GM12878 (cell line): ENCODE data around the gene PHF20. TPM values are rescaled to one million over a fixed set of nuclear protein-coding genes. Genes with fewer than 3 reads are reported as not detected.
A peak's percentile ranks its signal among the peaks of the same experiment; 100 is the strongest.

ENCODE experiments used
- ATAC-seq: fragments of 200-7000 bp; cut with Tn5 transposase; 3 replicates; pipeline ENCODE4 v1.9.1; 2020; ENCODE audit warnings: mild to moderate bottlenecking, moderate library complexity
- BruUV-seq: library from RNA; stranded (reverse); fragments of 400-500 nt; replicated peaks from 2 replicates; lab custom pipeline; 2021; lab: Mats Ljungman, UMichigan
- CTCF ChIA-PET: fragments of 300-600 bp; sonication (Branson Sonifier 250); formaldehyde crosslinking; extraction: SDS; loops from one replicate; lab custom pipeline; 2021; ENCODE audit warnings: inconsistent platforms; lab: Yijun Ruan, JAX
- POLR2A ChIA-PET: fragments of 350-600 bp; formaldehyde crosslinking; extraction: SDS; loops from one replicate; lab custom pipeline; 2021; ENCODE audit warnings: inconsistent platforms; lab: Charles Lee
- RAD21 ChIA-PET: fragments of 300-600 bp; sonication (Branson Sonifier 250); formaldehyde crosslinking; loops from one replicate; lab custom pipeline; 2023; ENCODE audit warnings: antibody characterized with exemption; ENCODE audit not compliant: unreplicated experiment; lab: Charles Lee
- SMC1A ChIA-PET: fragments of 300-600 bp; sonication (Branson Sonifier 250); formaldehyde crosslinking; loops from one replicate; lab custom pipeline; 2023; ENCODE audit not compliant: unreplicated experiment, uncharacterized antibody; lab: Charles Lee
- DNase-seq: peaks from one replicate; pipeline ENCODE4 v3.0.0-alpha.2; 2011; ENCODE audit warnings: low read depth, low spot score
- FAIRE-seq: peaks from 3 replicates; lab custom pipeline; 2011; peaks lifted over from hg19 to GRCh38; lab: Jason Lieb, UNC
- H2AFZ ChIP-seq: 2 replicates; pipeline ENCODE4 v1.6.0; 2011; ENCODE audit warnings: low read depth, low read length, control low read depth; ENCODE audit not compliant: control insufficient read depth
- H3K27ac ChIP-seq: 2 replicates; pipeline ENCODE4 v1.5.1; 2011; ENCODE audit warnings: control low read depth; ENCODE audit not compliant: control insufficient read depth, insufficient read depth
- H3K27me3 ChIP-seq, 2 experiments: replicated peaks in 1 of 2; 2 replicates each; pipeline versions ENCODE4 v1.6.0 to v1.6.1; 2011; ENCODE audit warnings: low read length in 1 of 2; ENCODE audit not compliant: control insufficient read depth in 2 of 2, insufficient read depth in 2 of 2
- H3K36me3 ChIP-seq, 2 experiments: 2 replicates each; pipeline ENCODE4 v1.5.1; 2011; ENCODE audit warnings: low read length in 1 of 2; ENCODE audit not compliant: control insufficient read depth in 2 of 2, insufficient read depth in 2 of 2
- H3K4me1 ChIP-seq: 2 replicates; pipeline ENCODE4 v1.6.1; 2011; ENCODE audit warnings: mild to moderate bottlenecking, low read length, moderate library complexity, mixed read lengths; ENCODE audit not compliant: control insufficient read depth, insufficient read depth
- H3K4me2 ChIP-seq: 2 replicates; pipeline ENCODE4 v1.6.0; 2011; ENCODE audit warnings: control low read depth; ENCODE audit not compliant: control insufficient read depth, insufficient read depth
- H3K4me3 ChIP-seq: fragments of 200-600 bp; sonication (generic); 2 replicates; pipeline ENCODE4 v1.5.1; 2016
- H3K79me2 ChIP-seq: 2 replicates; pipeline ENCODE4 v1.6.0; 2011; ENCODE audit warnings: low read length; ENCODE audit not compliant: control insufficient read depth, insufficient read depth
- H3K9ac ChIP-seq: 2 replicates; pipeline ENCODE4 v1.8.0; 2011; ENCODE audit warnings: low read length, control low read depth, mixed read lengths; ENCODE audit not compliant: control insufficient read depth, insufficient read depth
- H3K9me3 ChIP-seq: replicated peaks from 3 replicates; pipeline ENCODE4 v1.5.1; 2011; ENCODE audit warnings: mild to moderate bottlenecking, low read length; ENCODE audit not compliant: control insufficient read depth, insufficient read depth
- H4K20me1 ChIP-seq: 2 replicates; pipeline ENCODE4 v1.6.0; 2011; ENCODE audit not compliant: control insufficient read depth, insufficient read depth
- BCLAF1 ChIP-seq: fragments of 450-650 bp; IDR thresholded peaks from 2 replicates; pipeline ENCODE4 v1.6.1; 2017; ENCODE audit warnings: antibody characterized with exemption, mild to moderate bottlenecking, moderate library complexity
- CTCF ChIP-seq, 3 experiments: IDR thresholded peaks in 2 of 3; conservative IDR thresholded peaks in 1 of 3; 2 replicates each; pipeline ENCODE4 v1.5.1; 2011; ENCODE audit warnings: low read depth in 3 of 3, low read length in 3 of 3, mild to moderate bottlenecking in 3 of 3, control low read depth in 2 of 3, moderate library complexity in 2 of 3, inconsistent platforms in 1 of 3, mixed read lengths in 1 of 3; ENCODE audit not compliant: control insufficient read depth in 2 of 3, insufficient read depth in 1 of 3; ENCODE audit errors: extremely low read depth in 1 of 3
- FOXK2 ChIP-seq: fragments of 450-650 bp; IDR thresholded peaks from 2 replicates; pipeline ENCODE4 v1.6.1; 2017; ENCODE audit warnings: mild to moderate bottlenecking, moderate library complexity
- HDGF ChIP-seq: fragments of 450-650 bp; IDR thresholded peaks from 2 replicates; pipeline ENCODE4 v1.6.1; 2016; ENCODE audit warnings: antibody characterized with exemption
- HSF1 ChIP-seq: fragments of 150-350 bp; IDR thresholded peaks from 2 replicates; pipeline ENCODE4 v1.6.1; 2014; ENCODE audit warnings: mild to moderate bottlenecking, low read depth, low read length
- IRF4 ChIP-seq: IDR thresholded peaks from 2 replicates; pipeline ENCODE4 v1.6.1; 2011; ENCODE audit warnings: low read depth, low read length
- JUND ChIP-seq: IDR thresholded peaks from 2 replicates; pipeline ENCODE4 v1.6.1; 2012; ENCODE audit warnings: low read depth, mild to moderate bottlenecking, low read length, improper control_type of control experiment, moderate library complexity
- NFYA ChIP-seq: IDR thresholded peaks from 2 replicates; pipeline ENCODE4 v1.6.1; 2011; ENCODE audit warnings: low read depth, mild to moderate bottlenecking, low read length, improper control_type of control experiment, borderline replicate concordance
- RELA ChIP-seq: fragments of 450-650 bp; IDR thresholded peaks from 2 replicates; pipeline ENCODE4 v1.8.0; 2014; ENCODE audit warnings: borderline replicate concordance; ENCODE audit not compliant: partially characterized antibody
- ZSCAN29 ChIP-seq: fragments of 450-650 bp; IDR thresholded peaks from 2 replicates; pipeline ENCODE4 v1.6.1; 2017; ENCODE audit warnings: mild to moderate bottlenecking, moderate library complexity
- whole genome bisulfite sequencing: methylation state at CpG from one replicate; pipeline ENCODE4 v1.1.6; 2016; ENCODE audit warnings: low lambda C conversion rate; ENCODE audit not compliant: insufficient replicate concordance, insufficient coverage; ENCODE audit errors: missing lambda C conversion rate; 5-methylcytosine and 5-hydroxymethylcytosine counted together
- in situ Hi-C: fragments of 300-500 bp; cut with MboI; formaldehyde crosslinking; loops from 9 replicates; pipeline ENCODE4 v1.14.3; 2018; ENCODE audit warnings: mixed read lengths
- intact Hi-C: fragments of 100-400 bp; cut with micrococcal nuclease; formaldehyde crosslinking; loops from one replicate; pipeline ENCODE4 v1.14.2; 2022; ENCODE audit not compliant: unreplicated experiment
- polyA plus RNA-seq, 11 experiments: library from polyadenylated mRNA; depleted of rRNA in 4 of 11; unstranded in 6 of 11; stranded (reverse) in 5 of 11; fragments of >200 nt; fragmentation: Nextera tagmentation in 4 of 11; fragmentation: Illumina TruSeq in 1 of 11; extraction: Ambion mirVana in 4 of 11; extraction: Trizol in 1 of 11; gene quantifications; 1 replicate in 1 of 11; 2 replicates in 10 of 11; pipeline versions ENCODE4 v1.2.1 to v1.2.3, GENCODE V29; 2011 to 2016; ENCODE audit warnings: inconsistent platforms in 2 of 11, missing spikeins in 2 of 11, low read depth in 1 of 11
- total RNA-seq, 4 experiments: library from RNA; depleted of rRNA in 3 of 4; stranded (reverse); fragments of >200 nt in 3 of 4; fragmentation: Illumina TruSeq in 1 of 4; extraction: Trizol in 1 of 4; gene quantifications; 2 replicates each; pipeline versions ENCODE4 v1.2.1 to v1.2.3, GENCODE V29; 2013 to 2021
- TF ChIP-seq, protein P1 (sequence below): fragments of 450-650 bp; formaldehyde crosslinking; IDR thresholded peaks from 2 replicates; pipeline ENCODE4 v1.4.0; 2022; ENCODE audit warnings: mild to moderate bottlenecking, moderate library complexity
- TF ChIP-seq, protein P2 (sequence below): IDR thresholded peaks from 2 replicates; pipeline ENCODE4 v1.6.1; 2012; ENCODE audit warnings: low read depth, low read length, improper control_type of control experiment

The PHF20 gene
- total and polyA plus RNA-seq, 10 of the 15 experiments (the other 5 are each of a cell fraction or from before 2014, with no cell fraction given): 31.6 to 91.2 (median 46.8) TPM

DNA sequence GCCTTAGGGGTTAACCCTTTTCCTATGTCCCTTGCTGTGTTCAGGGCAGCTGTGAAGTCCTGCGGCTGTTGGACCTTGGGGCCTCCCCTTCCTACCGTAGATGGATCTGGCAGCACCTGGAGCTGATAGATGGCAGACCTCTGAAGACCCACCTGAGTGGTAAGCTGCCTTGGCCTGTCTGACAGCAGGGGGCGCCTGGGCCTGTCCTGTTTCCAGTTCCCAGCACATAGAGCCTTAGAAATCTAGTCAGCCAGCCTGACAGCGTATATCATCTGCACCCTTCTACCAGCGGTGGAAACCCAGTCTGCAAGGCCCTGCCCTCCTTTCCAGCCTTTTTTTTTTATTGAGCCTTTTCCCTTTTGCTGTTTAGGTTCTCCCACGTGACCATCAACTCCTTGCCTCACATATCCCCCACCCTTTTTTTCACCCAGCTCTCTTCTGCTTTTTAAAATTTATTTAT lies 223.2 kb downstream of the PHF20 start:
- FAIRE-seq: peak; percentile 89
- TF ChIP-seq RELA: no peak
- TF ChIP-seq JUND: no peak
- no peak for TF ChIP-seq BCLAF1
- no peak for TF ChIP-seq FOXK2
- no peak for TF ChIP-seq NFYA
- TF ChIP-seq IRF4: 0 out of 2 replicates have a peak, but pooled peaks have one; percentile 19
- no peak for TF ChIP-seq HDGF
- TF ChIP-seq, protein P1, sequence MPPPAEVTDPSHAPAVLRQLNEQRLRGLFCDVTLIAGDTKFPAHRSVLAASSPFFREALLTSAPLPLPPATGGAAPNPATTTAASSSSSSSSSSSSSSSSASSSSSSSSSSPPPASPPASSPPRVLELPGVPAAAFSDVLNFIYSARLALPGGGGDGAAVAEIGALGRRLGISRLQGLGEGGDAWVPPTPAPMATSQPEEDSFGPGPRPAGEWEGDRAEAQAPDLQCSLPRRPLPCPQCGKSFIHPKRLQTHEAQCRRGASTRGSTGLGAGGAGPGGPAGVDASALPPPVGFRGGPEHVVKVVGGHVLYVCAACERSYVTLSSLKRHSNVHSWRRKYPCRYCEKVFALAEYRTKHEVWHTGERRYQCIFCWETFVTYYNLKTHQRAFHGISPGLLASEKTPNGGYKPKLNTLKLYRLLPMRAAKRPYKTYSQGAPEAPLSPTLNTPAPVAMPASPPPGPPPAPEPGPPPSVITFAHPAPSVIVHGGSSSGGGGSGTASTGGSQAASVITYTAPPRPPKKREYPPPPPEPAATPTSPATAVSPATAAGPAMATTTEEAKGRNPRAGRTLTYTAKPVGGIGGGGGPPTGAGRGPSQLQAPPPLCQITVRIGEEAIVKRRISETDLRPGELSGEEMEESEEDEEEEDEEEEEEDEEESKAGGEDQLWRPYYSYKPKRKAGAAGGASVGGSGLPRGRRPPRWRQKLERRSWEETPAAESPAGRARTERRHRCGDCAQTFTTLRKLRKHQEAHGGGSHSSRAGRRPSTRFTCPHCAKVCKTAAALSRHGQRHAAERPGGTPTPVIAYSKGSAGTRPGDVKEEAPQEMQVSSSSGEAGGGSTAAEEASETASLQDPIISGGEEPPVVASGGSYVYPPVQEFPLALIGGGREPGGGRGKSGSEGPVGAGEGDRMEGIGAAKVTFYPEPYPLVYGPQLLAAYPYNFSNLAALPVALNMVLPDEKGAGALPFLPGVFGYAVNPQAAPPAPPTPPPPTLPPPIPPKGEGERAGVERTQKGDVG (CRISPR knock-in tag): no peak
- no peak for TF ChIP-seq HSF1
- TF ChIP-seq, protein P2, sequence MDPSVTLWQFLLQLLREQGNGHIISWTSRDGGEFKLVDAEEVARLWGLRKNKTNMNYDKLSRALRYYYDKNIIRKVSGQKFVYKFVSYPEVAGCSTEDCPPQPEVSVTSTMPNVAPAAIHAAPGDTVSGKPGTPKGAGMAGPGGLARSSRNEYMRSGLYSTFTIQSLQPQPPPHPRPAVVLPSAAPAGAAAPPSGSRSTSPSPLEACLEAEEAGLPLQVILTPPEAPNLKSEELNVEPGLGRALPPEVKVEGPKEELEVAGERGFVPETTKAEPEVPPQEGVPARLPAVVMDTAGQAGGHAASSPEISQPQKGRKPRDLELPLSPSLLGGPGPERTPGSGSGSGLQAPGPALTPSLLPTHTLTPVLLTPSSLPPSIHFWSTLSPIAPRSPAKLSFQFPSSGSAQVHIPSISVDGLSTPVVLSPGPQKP: no peak
- no peak for TF ChIP-seq ZSCAN29
- TF ChIP-seq CTCF (IDR thresholded peaks at IDR 0.05 in 2 of 3, conservative IDR thresholded peaks at IDR 0.05 in 1 of 3; ENCODE audit: control insufficient read depth in 2 of 3, extremely low read depth in 1 of 3, insufficient read depth in 1 of 3, low read depth in 3 of 3, low read length in 3 of 3): peak; percentile 91 to 95 (median 94)

More for the DNA sequence above, 223.2 kb downstream of the PHF20 start:
- no peak overlapping the region for H3K9ac ChIP-seq
- CTCF ChIA-PET: interaction anchor here (0.6 to 13.4 kb wide), 35 partner anchors 8 to 869 kb away, joined by 3 to 717 read pairs (median 4); partner anchors contain the start of gene SCAND1
- H3K27ac ChIP-seq: no peak overlapping the region
- no peaks in the 10 kb centered on the region for H4K20me1 ChIP-seq
- POLR2A ChIA-PET: no interaction called here
- 3% methylated on average over 6 of the region's 6 CpGs for WGBS
- H3K4me2 ChIP-seq: no peak overlapping the region
- no peaks in the 10 kb centered on the region for H3K4me1 ChIP-seq
- RAD21 ChIA-PET: interaction anchor here (0.6 to 8.8 kb wide), 14 partner anchors 10 to 445 kb away, joined by 3 to 325 read pairs (median 4); partner anchors contain the start of gene SCAND1
- no peaks in the 10 kb centered on the region for H3K27me3 ChIP-seq
- intact Hi-C loops: loop anchor here (1.0 to 2.0 kb wide), 2 partner anchors 143 to 204 kb away; no protein-coding TSS in a partner anchor
- H3K9me3 ChIP-seq: no peaks in the 10 kb centered on the region
- no peak overlapping the region for H3K4me3 ChIP-seq
- H3K79me2 ChIP-seq: no peaks in the 10 kb centered on the region
- no peaks in the 10 kb centered on the region for H3K36me3 ChIP-seq
- in situ Hi-C loops: loop anchor here (5.0 to 25.0 kb wide), 2 partner anchors 142 to 442 kb away; no protein-coding TSS in a partner anchor
- SMC1A ChIA-PET: interaction anchor here (0.6 to 11.5 kb wide), 9 partner anchors 13 to 444 kb away, joined by 3 to 344 read pairs (median 3); no protein-coding TSS in a partner anchor
- BruUV-seq: no TSS peak
- peak; percentile 97 for ATAC-seq
- peak; percentile 16 for DNase-seq
- no peak overlapping the region for H2AFZ ChIP-seq
